Measurements from ENCODE around the gene PLOD1.

The PLOD1 gene

GRCh38 chr1:11942280-11942679 lies 7.8 kb downstream of the PLOD1 start:
- no peak for DNase-seq

GRCh38 chr1:11943619-11944018 lies 9.1 kb downstream of the PLOD1 start:
- DNase-seq: no peak

- DNase-seq: peak; percentile 30
These were observed 9.9 kb downstream of the PLOD1 start for GRCh38 chr1:11944358-11944931.

GRCh38 chr1:11946647-11947046 lies 12.1 kb downstream of the PLOD1 start:
- no peak for DNase-seq

- no peak for DNase-seq
These were observed 14.4 kb downstream of the PLOD1 start for GRCh38 chr1:11948822-11949458.

- no peak for DNase-seq
These were observed 17.4 kb downstream of the PLOD1 start for GRCh38 chr1:11951901-11952300.

- DNase-seq: no peak
These were observed 18.1 kb downstream of the PLOD1 start for GRCh38 chr1:11952455-11953109.

- no peak for DNase-seq
These were observed 20.7 kb downstream of the PLOD1 start for GRCh38 chr1:11955221-11955620.

- DNase-seq: no peak
These were observed 22.9 kb downstream of the PLOD1 start for GRCh38 chr1:11957398-11957797.

GRCh38 chr1:11957897-11958296 lies 23.4 kb downstream of the PLOD1 start:
- DNase-seq: no peak

- no peak for DNase-seq
These were observed 25.8 kb downstream of the PLOD1 start for GRCh38 chr1:11960276-11960675.

- DNase-seq: no peak
These were observed 26.2 kb downstream of the PLOD1 start for GRCh38 chr1:11960715-11961114.

GRCh38 chr1:11961230-11961629 lies 26.7 kb downstream of the PLOD1 start:
- no peak for DNase-seq

GRCh38 chr1:11963622-11964021 lies 29.1 kb downstream of the PLOD1 start:
- no peak for DNase-seq

- no peak for DNase-seq
These were observed 30.1 kb downstream of the PLOD1 start for GRCh38 chr1:11964656-11965055.

- peak; percentile 65 for DNase-seq
These were observed 32.6 kb downstream of the PLOD1 start for GRCh38 chr1:11967028-11967547.

- no peak for DNase-seq
These were observed 36.1 kb downstream of the PLOD1 start for GRCh38 chr1:11970441-11971185.

- no peak for DNase-seq
These were observed 43.1 kb downstream of the PLOD1 start for GRCh38 chr1:11977625-11978024.

GRCh38 chr1:11978301-11978700 lies 43.8 kb downstream of the PLOD1 start:
- no peak for DNase-seq

GRCh38 chr1:11979028-11979850 lies 44.7 kb downstream of the PLOD1 start:
- DNase-seq: no peak

- peak; percentile 93 for DNase-seq
These were observed 45.5 kb downstream of the PLOD1 start, which contains the start of gene MFN2 for GRCh38 chr1:11979851-11980675. Gene MFN2 (plus strand): TSS chr1:11980444. CDS start chr1:11989169, 8,725 bp downstream.

GRCh38 chr1:11980676-11980972 lies 46.1 kb downstream of the PLOD1 start:
- no peak for DNase-seq

Data from SHP77 treated with DMSO at 0.1 percent for 48 hours (cell line).